NOMO-1 (cell line): ENCODE results near the gene TEDC1.

ENCODE experiments used
- DNase-seq, 2 experiments: peaks; one replicate each; lab custom pipeline; 2025; ENCODE audit not compliant: unreplicated experiment in 2 of 2; lab: John Stamatoyannopoulos, UW

TEDC1 gene

GRCh38 chr14:105495101-105495989 lies 4.3 kb downstream of the TEDC1 start:
- no peak for DNase-seq

- no peak for DNase-seq
Measured at GRCh38 chr14:105495990-105496830, 5.2 kb downstream of the TEDC1 start.

DNA sequence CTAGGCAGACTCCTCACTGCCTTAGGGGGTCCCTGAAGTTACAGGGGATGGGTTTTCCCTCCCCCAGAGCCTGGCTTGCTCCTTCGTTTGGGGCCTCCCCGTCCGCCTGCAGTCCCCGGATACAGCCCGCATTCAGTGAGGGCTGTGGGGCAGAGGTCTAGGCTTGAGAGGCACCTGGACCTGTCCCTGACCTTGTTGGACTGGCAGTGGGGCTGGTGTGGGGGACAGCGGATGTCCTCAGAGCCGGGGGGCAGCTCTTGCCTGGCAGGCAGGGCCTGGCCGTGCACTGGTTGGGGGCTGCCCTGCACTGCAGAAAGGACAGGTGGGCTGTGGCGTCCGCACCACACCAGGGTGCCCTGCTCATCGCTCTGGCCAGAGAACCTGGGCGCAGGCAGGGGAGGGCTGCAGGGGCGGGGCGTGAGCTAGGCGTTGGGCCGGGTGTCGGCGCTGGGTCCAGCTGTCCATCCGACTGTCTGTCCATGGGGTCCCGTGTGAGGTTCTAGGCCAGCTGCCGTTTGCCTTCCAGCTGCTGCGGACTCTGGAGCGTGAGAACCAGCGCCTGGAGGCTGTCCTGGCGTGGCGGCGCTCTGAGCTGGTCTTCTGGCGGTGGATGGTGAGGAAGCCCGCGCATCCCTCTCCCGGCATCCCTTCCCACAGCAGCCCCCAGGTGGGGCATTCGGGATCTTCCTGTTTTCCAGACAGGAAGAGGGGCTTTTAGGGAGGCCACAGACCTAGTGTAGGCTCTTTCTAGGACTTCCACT lies 6.0 kb downstream of the TEDC1 start:
- DNase-seq = no peak

DNA sequence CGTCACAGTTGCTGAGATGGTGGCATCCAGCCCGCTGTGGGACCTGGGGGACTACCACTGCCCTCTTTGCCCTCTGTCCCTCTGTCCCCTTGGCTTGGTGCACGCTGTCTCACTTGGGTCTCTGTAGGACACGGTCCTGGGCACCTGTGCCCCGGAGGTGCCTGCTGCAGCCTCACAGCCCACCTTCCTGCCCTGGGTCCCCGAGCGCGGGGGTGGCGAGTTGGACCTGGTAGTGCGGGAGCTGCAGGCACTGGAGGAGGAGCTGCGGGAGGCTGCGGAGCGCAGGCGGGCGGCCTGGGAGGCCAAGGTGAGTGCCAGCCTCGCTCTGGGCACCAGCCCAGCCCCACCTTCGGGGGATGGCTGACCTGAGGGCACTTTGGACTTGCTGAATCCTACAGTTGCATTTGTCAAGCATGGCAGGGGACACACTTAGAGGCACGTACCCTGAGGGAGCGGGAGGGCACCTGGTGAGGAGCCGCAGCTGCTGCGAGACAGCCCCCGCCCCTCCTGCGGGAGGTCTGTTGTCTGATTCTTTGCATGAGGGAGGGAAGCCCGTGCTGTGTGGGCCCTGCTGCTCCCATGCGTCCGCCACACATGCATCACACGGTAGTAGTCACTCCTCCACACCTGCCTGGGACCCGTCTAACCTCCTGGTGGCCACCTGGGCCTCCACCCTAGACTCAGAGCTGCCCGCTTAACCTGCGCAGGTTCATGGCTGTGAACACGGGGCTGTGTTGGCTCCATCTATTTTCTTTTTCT lies 6.8 kb downstream of the TEDC1 start:
- no peak for DNase-seq

DNA sequence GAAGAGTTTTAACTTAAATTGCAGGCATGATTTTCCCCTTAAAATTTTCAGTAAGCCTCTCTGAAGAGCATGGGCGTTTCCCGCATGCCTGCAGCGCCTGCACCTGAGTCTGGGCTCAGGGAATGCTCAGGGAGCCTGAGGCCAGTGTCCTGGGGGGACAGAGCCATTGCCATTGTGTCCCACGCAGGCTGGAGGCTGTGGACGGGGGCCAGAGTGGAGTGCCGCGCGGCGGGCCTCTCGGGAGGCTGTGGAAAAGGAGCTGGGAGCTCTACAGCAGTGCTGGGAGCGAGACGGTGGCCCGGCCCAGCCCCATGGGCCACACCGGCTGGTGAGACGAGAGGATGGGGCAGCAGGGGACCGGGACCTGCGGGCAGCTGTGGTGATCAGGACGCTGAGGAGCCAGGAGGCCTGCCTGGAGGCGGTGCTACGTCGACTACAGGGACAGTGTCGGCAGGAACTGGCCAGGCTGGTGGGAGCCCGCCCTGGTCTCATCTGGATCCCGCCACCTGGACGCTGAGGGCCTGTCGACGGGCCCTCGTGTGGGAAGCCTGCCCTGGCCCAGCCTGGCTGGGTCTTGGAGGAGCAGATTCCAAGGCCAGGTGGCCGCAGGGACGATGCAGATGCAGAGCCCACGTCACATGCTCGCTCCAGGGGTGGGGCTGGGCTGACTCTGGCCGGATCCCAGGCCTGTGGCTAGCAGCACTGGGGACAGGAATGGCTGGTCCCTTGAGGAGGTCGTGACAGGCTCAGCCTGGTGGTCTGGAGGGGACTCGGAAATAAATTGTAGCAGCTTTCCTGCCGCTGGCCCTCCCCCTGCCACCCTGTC lies 7.6 kb downstream of the TEDC1 start:
- DNase-seq = no peak

DNA sequence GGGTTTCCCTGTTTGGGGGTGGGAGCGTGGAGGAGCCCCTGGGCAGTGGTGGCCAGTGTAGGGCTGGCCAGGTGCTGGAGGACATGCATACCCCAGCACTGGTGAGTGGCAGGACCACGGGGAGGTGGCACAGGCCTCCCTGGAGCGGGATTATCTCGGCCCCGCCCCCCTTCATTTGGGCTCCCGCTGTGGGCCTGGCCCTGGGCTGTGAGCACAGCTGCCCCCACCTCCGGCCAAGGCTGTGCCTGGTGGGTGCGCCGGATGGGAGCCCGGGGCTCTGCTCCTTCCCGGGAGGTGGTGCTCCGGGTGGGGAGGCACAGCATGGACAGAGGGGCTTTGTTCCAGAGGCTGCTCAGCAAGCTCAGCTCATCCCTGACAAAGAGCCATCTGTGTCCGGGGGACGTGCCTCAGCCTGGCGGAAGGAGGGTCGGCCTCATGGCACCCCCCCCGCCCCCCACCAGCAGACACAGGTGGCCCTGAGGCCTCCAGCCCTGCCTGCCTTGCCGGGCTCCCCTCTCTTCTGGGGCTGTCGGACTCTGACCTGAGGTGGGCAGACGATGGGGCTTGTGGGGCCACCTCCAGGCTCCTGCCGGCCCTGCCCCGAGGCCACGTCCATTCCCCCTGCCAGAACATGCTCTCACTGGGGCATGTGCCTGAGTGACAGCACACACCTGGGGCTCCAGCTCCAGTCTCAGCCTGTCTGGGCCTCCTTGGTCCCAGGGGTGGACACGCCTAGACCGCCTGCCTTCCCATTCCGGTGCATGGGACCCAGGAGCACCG lies 8.4 kb downstream of the TEDC1 start:
- no peak for DNase-seq

- no peak for DNase-seq
Measured at GRCh38 chr14:105500036-105500725, 9.1 kb downstream of the TEDC1 start.

DNA sequence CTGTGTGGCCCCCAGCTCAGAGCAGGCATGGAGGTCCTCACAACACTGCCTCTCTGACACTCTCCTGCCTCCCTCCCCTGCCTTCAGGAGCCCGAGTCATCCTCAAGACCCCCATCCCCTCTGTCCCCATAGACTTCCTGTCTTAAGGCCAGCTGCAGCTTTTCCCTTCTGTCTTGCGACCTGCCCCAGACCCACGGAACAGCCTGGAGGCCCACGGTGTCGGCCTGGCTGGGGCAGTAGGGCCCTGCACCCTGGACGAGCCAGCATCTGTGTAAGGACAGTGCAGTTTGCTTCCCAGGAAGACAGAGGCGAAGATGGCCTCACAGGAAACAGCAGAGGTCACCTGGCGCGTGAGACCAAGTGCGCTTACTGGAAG lies 9.7 kb downstream of the TEDC1 start:
- no peak for DNase-seq

- no peak for DNase-seq
Measured at GRCh38 chr14:105501504-105502291, 10.7 kb downstream of the TEDC1 start.

GRCh38 chr14:105502446-105503295 lies 11.6 kb downstream of the TEDC1 start:
- no peak for DNase-seq

GRCh38 chr14:105503296-105503640 lies 12.2 kb downstream of the TEDC1 start:
- no peak for DNase-seq

DNA sequence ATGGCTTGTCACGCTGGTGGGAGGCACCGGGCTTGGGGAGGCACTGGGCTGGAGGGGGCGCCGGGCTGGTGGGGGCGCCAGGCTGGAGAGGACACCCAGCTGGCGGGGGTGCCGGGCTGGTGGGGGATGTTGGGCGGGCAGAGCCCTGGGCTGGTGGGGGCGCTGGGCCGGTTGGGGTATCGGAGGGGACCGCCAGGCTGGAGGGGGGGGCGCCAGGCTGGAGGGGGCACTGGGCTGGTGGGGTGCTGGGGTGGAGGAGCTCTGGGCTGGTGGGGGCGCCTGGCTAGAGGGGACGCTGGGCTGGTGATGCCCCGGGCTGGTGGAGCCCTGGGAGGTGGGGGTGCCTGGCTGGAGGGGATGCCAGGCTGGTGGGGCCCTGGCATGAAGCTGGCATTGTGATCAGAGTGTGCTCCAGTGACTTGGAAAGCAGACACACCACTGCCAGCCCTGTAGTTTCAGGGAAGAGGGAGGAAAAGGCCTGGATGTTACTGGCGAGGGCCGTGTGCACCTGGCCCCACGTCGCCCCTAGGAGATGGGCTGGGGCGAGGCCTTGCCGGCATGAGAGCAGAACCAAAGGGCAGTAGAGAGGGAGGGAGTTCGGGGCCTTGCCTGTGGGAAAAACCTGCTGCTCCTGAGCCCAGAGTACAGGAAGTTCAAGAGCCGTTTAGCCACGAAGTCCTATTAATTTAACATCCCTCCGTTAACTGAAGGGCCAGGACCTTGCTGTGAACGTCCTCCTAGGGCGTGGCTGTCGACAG lies 13.1 kb downstream of the TEDC1 start:
- no peak for DNase-seq

DNA sequence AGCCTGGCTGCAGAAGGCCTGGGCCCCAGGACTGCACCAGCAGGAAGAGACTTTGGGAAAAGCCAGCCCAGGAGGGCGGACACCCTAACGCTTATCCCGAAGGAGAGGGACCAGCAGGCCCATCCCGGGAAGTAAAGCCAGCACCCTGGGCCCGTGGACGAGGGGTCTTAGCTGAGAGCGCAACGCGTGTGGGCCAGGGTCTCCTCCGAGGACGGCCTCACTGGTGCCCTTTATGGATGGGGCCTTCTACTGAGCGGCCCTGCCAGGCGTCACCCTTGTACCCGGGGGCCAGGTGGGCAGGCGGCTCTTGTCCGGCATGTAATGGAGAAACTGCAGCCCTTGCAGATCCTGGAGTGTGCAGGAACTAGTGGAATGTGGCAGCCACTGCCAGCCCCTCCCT lies 14.1 kb downstream of the TEDC1 start:
- no peak for DNase-seq

DNA sequence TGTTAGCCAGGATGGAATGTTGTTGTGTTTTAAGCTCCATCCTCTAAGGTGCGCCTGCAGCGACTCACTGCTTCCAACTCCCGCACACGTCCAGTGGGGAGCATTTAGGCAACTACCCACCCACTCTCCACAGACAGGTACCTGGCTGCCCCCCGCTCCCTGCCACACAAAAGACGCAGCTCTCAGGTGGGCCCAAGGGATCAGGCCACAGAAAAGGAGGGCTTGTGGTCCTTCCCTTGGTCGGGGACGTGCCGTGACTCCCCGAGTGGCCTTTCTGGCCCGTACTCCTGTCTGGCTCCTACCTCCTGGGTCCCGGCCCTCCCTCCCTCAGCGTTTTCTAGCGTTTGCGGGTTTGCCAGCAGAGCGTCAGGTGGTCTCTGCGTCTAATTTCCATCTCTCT lies 16.2 kb downstream of the TEDC1 start:
- DNase-seq = no peak

GRCh38 chr14:105508069-105508468 lies 17.0 kb downstream of the TEDC1 start:
- no peak for DNase-seq

- DNase-seq = no peak
Measured at GRCh38 chr14:105508601-105509000, 17.6 kb downstream of the TEDC1 start.
